Parathyroid adenoma (tissue), 2 donors: ENCODE data around the gene DTWD2.
"Not testable (repeated sequence)": the region's sequence is repeated elsewhere in the genome, so short reads cannot be mapped to it uniquely, and the experiment has no call there.

ENCODE experiments used
- H2AFZ ChIP-seq: fragments of 300-600 bp; sonication (generic); one replicate; pipeline ENCODE4 v1.7.0; 2017; ENCODE audit warnings: antibody characterized with exemption, mild to moderate bottlenecking
- H3K27ac ChIP-seq: fragments of 300-600 bp; sonication (generic); one replicate; pipeline ENCODE4 v1.7.0; 2017
- H3K27me3 ChIP-seq: fragments of 300-600 bp; sonication (generic); one replicate; pipeline ENCODE4 v1.7.0; 2017; ENCODE audit warnings: low read length; ENCODE audit not compliant: control insufficient read depth, insufficient read depth
- H3K36me3 ChIP-seq: fragments of 300-600 bp; sonication (generic); one replicate; pipeline ENCODE4 v1.7.0; 2017; ENCODE audit warnings: low read length; ENCODE audit not compliant: control insufficient read depth, insufficient read depth
- H3K4me1 ChIP-seq: fragments of 300-600 bp; sonication (generic); one replicate; pipeline ENCODE4 v1.7.0; 2017; ENCODE audit warnings: control low read depth
- H3K4me2 ChIP-seq: fragments of 300-600 bp; sonication (generic); one replicate; pipeline ENCODE4 v1.7.0; 2017; ENCODE audit warnings: low read length
- H3K4me3 ChIP-seq: fragments of 300-600 bp; sonication (generic); one replicate; pipeline ENCODE4 v1.7.0; 2017; ENCODE audit warnings: low read depth, low read length
- H3K79me2 ChIP-seq: fragments of 300-600 bp; sonication (generic); one replicate; pipeline ENCODE4 v1.7.0; 2017; ENCODE audit warnings: control low read depth
- H3K9ac ChIP-seq: fragments of 300-600 bp; sonication (generic); one replicate; pipeline ENCODE4 v1.7.0; 2017; ENCODE audit warnings: mild to moderate bottlenecking
- H3K9me3 ChIP-seq: fragments of 300-600 bp; sonication (generic); one replicate; pipeline ENCODE4 v1.7.0; 2017; ENCODE audit warnings: low read length; ENCODE audit not compliant: control insufficient read depth
- TF ChIP-seq, protein P1 (sequence below): fragments of 300-600 bp; sonication (generic); IDR thresholded peaks from one replicate; pipeline ENCODE4 v1.7.0; 2017; ENCODE audit warnings: antibody characterized with exemption, mild to moderate bottlenecking
- donor health status: primary hyperparathyroidism.

Gene DTWD2

DNA sequence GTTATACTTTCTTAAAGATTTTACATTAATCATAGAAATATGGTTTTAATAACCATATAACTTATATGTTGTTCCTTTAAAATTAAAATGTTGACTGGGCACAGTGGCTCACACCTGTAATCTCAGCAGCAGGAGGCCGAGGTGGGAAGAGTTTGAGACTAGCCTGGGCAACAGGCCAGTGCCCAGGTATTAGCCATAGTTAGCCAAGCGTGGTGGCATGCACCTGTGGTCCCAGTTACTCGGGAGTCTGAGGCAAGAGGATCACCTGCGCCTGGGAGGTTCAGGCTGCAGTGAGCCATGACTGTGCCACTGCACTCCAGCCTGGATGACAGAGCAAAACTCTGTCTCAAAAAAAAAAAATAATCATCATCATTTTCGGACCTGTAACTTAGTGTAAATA, 133.5 kb downstream of the DTWD2 start:
- H3K79me2 ChIP-seq, result no peaks in the 10 kb centered on the region
- TF ChIP-seq, protein P1, sequence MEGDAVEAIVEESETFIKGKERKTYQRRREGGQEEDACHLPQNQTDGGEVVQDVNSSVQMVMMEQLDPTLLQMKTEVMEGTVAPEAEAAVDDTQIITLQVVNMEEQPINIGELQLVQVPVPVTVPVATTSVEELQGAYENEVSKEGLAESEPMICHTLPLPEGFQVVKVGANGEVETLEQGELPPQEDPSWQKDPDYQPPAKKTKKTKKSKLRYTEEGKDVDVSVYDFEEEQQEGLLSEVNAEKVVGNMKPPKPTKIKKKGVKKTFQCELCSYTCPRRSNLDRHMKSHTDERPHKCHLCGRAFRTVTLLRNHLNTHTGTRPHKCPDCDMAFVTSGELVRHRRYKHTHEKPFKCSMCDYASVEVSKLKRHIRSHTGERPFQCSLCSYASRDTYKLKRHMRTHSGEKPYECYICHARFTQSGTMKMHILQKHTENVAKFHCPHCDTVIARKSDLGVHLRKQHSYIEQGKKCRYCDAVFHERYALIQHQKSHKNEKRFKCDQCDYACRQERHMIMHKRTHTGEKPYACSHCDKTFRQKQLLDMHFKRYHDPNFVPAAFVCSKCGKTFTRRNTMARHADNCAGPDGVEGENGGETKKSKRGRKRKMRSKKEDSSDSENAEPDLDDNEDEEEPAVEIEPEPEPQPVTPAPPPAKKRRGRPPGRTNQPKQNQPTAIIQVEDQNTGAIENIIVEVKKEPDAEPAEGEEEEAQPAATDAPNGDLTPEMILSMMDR, result no peak
- H3K4me1 ChIP-seq, result peaks cover 3% of the 10 kb centered on the region
- no peak overlapping the region for H3K9ac ChIP-seq
- no peaks in the 10 kb centered on the region for H3K27me3 ChIP-seq
- H2AFZ ChIP-seq, result no peak overlapping the region
- no peaks in the 10 kb centered on the region for H3K9me3 ChIP-seq
- H3K27ac ChIP-seq, result no peak overlapping the region
- no peak overlapping the region for H3K4me3 ChIP-seq
- no peaks in the 10 kb centered on the region for H3K36me3 ChIP-seq
- no peak overlapping the region for H3K4me2 ChIP-seq

DNA sequence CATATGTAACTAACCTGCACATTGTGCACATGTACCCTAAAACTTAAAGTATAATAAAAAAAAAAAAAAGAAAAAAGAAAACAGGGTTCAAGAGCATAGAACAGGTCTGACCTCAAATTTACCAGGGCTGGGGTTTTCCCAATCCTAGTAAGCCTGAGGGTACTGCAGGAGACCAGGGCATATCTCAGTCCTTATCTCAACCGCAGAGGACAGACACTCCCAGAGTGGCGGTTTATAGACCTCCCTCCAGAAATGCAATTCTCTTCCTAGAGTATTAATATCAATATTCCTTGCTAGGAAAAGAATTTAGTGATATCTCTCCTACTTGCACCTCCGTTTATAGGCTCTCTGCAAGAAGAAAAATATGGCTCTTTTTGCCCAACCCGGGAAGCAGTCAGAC, 136.6 kb downstream of the DTWD2 start:
- H3K36me3 ChIP-seq, H3K27me3 ChIP-seq, H3K27ac ChIP-seq, H3K9me3 ChIP-seq, H3K4me3 ChIP-seq, H3K79me2 ChIP-seq, H3K9ac ChIP-seq, H2AFZ ChIP-seq, H3K4me1 ChIP-seq, H3K4me2 ChIP-seq: not testable (repeated sequence)

DNA sequence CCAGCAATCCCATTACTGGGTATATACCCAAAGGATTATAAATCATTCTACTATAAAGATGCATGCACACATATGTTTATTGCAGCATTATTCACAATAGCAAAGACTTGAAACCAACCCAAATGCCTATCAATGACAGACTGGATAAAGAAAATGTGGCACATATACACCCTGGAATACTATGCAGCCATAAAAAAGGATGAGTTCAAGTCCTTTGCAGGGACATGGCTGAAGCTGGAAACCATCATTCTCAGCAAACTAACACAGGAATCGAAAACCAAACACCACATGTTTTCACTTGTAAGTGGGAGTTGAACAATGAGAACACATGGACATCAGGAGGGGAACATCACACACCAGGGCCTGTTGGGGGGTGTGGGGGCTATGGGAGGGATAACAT, 138.8 kb downstream of the DTWD2 start:
- H3K27ac ChIP-seq, H3K4me2 ChIP-seq, H3K27me3 ChIP-seq, H3K4me3 ChIP-seq, H3K79me2 ChIP-seq, H3K36me3 ChIP-seq, H3K9me3 ChIP-seq, H2AFZ ChIP-seq, H3K9ac ChIP-seq, H3K4me1 ChIP-seq: not testable (repeated sequence)

DNA sequence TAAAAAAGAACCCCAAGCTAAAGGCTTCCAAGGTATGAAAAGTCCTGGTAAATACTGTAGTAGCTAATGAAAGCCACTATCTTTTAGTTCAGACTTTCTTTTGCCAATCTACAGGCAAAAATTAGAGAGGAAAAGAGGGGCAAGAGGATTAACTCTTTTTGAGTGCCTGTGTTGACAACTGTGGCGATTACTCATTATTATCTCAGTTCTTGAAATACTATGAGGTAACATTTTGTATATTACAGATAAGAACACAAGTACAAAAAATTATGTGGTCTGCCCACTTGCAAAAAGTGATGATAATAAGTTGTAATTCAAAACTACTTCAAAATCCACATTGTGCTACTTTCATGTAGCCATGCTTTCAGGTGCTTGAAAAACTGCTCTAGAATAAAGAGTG, 144.0 kb downstream of the DTWD2 start:
- no peaks in the 10 kb centered on the region for H3K9me3 ChIP-seq
- H3K4me3 ChIP-seq, result no peak overlapping the region
- H3K27me3 ChIP-seq, result no peaks in the 10 kb centered on the region
- no peaks in the 10 kb centered on the region for H3K36me3 ChIP-seq
- H3K27ac ChIP-seq, result no peak overlapping the region
- no peak overlapping the region for H2AFZ ChIP-seq
- no peak overlapping the region for H3K9ac ChIP-seq
- H3K4me1 ChIP-seq, result no peaks in the 10 kb centered on the region
- TF ChIP-seq, protein P1, result no peak
- no peak overlapping the region for H3K4me2 ChIP-seq
- no peaks in the 10 kb centered on the region for H3K79me2 ChIP-seq

DNA sequence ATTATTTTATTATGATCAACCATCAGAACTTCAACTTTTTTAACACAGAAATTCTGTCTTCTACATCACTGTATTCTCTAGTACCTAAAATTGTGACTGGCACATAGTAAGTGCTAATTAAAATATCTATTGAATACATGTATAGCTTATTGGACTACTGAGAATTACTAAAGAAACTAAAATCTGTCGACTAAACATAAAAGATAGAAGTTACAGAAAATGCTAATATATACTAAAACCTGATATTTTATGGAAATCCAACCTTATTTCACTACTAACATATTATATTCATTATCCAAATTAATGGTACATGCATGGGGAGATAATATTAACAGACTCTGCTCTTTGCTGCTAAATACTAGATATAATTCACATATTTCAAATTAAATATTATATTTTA, 153.6 kb downstream of the DTWD2 start:
- no peaks in the 10 kb centered on the region for H3K79me2 ChIP-seq
- no peaks in the 10 kb centered on the region for H3K4me1 ChIP-seq
- no peak overlapping the region for H3K4me3 ChIP-seq
- H3K9me3 ChIP-seq, result no peaks in the 10 kb centered on the region
- no peaks in the 10 kb centered on the region for H3K36me3 ChIP-seq
- H2AFZ ChIP-seq, result no peak overlapping the region
- H3K27ac ChIP-seq, result no peak overlapping the region
- H3K9ac ChIP-seq, result no peak overlapping the region
- H3K27me3 ChIP-seq, result no peaks in the 10 kb centered on the region
- TF ChIP-seq, protein P1, result no peak
- no peak overlapping the region for H3K4me2 ChIP-seq

DNA sequence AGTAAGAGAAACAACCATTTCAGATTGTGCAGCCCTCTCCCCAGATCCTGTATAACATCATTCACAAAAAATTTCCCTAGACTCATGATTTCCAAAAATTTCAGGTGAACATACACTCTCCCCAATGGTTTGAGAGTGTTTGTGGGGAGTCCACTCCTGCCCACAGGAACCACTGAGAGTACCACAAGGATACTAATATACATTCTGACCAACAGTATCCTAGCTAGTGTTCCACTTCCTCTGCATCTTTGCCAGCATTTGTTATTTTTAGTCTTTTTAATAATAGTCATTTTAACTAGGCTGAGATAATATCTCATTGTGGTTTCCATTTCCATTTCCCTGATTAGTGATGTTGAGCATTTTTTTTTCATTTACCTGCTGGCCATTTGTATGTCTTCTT, 155.4 kb downstream of the DTWD2 start:
- H3K4me3 ChIP-seq, result no peak overlapping the region
- no peaks in the 10 kb centered on the region for H3K36me3 ChIP-seq
- H3K9ac ChIP-seq, result no peak overlapping the region
- no peaks in the 10 kb centered on the region for H3K4me1 ChIP-seq
- H3K27ac ChIP-seq, result no peak overlapping the region
- no peak overlapping the region for H2AFZ ChIP-seq
- TF ChIP-seq, protein P1, result no peak
- no peaks in the 10 kb centered on the region for H3K27me3 ChIP-seq
- no peak overlapping the region for H3K4me2 ChIP-seq
- no peaks in the 10 kb centered on the region for H3K79me2 ChIP-seq
- no peaks in the 10 kb centered on the region for H3K9me3 ChIP-seq
